Skeletal muscle satellite cell (primary cell): Measurements from ENCODE around the gene MAPK12.
"Not testable (repeated sequence)": the region's sequence is repeated elsewhere in the genome, so short reads cannot be mapped to it uniquely, and the experiment has no call there.

Experiments
- H3K27me3 ChIP-seq: 2 replicates; pipeline ENCODE4 v1.7.0; 2013; ENCODE audit warnings: low read length; ENCODE audit not compliant: control insufficient read depth, insufficient read depth
- H3K36me3 ChIP-seq: 2 replicates; pipeline ENCODE4 v1.7.0; 2013; ENCODE audit warnings: mild to moderate bottlenecking, control low read depth, low read length; ENCODE audit not compliant: insufficient read depth
- H3K4me1 ChIP-seq: 2 replicates; pipeline ENCODE4 v1.7.0; 2013; ENCODE audit warnings: low read length; ENCODE audit not compliant: control insufficient read depth, insufficient read depth
- H3K4me2 ChIP-seq: 2 replicates; pipeline ENCODE4 v1.7.0; 2013; ENCODE audit warnings: mild to moderate bottlenecking, low read length
- H3K4me3 ChIP-seq: 2 replicates; pipeline ENCODE4 v1.7.0; 2013; ENCODE audit warnings: low read length
- H3K9ac ChIP-seq: 2 replicates; pipeline ENCODE4 v1.7.0; 2013; ENCODE audit warnings: mild to moderate bottlenecking, low read depth, low read length, moderate library complexity
- H3K9me3 ChIP-seq: replicated peaks from 2 replicates; pipeline ENCODE4 v1.7.0; 2013; ENCODE audit warnings: mild to moderate bottlenecking, control low read depth, low read length

Gene MAPK12

DNA sequence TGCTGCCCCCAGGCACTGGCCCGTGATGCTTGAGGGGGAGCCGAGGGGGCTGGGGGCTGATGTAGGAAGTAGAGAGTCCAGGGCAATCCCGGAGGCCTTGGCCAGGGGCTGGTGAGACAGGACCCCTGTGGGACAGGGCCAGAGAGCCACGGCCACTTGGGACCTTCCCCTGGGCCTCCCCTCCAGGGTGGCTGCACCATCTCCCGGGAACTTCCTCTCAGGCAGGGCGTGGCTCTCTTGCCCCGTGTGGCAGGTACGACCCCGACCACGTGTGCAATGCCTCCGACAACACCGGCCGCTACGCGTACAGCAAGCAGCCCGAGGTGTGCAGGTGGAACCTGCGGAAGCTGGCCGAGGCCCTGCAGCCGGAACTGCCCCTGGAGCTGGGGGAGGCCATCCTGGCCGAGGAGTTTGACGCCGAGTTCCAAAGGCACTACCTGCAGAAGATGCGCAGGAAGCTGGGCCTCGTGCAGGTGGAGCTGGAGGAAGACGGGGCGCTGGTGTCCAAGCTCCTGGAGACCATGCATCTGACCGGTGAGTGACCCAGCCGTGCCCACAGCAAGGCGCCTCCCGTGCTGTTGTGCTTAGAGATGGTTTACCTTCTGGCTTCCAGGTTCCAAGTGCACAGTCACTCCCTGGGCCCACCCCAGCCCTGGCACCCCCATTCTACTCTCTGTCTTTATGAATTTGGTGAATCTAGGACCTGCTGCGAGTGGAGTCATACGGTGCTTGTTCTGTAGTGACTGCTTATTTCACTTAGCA, 50.9 kb downstream of the MAPK12 start:
- H3K9ac ChIP-seq = no peak overlapping the region
- H3K27me3 ChIP-seq = no peaks in the 10 kb centered on the region
- H3K9me3 ChIP-seq = no peaks in the 10 kb centered on the region
- H3K4me1 ChIP-seq = peaks cover 14% of the 10 kb centered on the region
- no peak overlapping the region for H3K4me2 ChIP-seq
- no peak overlapping the region for H3K4me3 ChIP-seq
- peaks cover 50% of the 10 kb centered on the region for H3K36me3 ChIP-seq

DNA sequence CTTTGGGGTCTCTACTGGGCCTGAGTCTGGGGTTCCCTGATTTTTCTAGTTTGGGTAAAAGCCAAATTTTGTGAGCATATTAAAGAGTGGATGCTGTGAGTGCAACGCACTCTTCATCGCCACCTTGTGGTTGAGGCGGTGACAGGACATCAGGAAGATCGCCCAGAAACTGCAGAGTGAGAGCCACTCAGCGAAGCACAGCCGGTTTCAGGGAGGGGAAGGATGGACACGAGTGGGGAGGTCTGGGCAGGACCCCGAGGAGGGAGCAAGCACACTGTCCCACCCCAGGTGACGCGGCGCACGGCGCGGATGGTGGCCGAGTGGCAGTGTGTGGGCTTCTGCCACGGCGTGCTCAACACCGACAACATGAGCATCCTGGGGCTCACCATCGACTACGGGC, 51.6 kb downstream of the MAPK12 start:
- no peaks in the 10 kb centered on the region for H3K9me3 ChIP-seq
- H3K9ac ChIP-seq = no peak overlapping the region
- H3K4me3 ChIP-seq = no peak overlapping the region
- H3K27me3 ChIP-seq = no peaks in the 10 kb centered on the region
- peaks cover 45% of the 10 kb centered on the region for H3K36me3 ChIP-seq
- H3K4me1 ChIP-seq = peaks cover 14% of the 10 kb centered on the region
- no peak overlapping the region for H3K4me2 ChIP-seq

DNA sequence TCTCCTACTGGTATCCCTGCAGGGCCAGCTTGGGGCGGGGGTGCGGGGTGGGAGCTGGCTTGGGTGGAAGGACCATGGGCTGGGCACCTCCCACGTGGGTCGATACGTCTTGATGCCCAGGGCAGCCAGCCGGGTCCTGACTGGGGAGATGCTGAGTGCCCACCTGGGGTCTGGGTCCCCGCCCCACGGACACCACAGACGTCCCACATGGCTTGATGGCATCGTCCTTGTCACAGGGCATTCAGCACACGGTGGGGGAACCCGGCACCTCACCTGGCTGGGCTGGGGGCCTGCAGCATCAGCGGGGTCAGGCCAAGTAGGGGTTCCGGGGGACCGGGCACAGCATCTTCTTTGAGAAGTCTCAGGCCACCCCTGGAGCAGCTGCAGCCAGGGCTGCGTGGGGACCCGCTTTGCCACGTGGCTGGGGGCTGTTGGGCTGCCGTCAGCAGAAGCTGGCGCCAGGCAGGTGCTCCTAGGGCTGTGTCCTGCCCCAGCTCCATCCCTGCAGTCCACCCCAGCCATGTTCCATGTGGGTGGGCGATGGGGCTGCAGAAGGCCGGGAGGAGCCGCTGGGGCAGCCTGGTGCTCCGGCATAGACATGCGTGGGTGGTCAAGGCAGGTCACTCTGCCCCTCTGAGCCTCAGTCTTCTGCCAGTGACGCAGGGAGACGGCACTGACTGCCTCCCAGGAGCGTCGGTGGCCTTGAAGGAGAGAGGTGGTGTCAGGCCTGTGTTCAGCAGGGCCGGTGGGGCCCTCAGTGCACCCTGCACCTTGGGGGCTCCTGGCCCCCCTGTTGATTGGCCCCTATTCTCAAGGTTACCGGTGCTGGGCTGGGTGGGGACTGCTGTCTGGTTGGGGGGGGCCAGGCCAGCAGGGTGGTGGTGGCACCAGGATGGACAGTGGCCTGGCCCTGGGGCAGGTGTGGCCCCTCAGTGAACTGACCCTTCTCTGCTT, 52.3 kb downstream of the MAPK12 start:
- Histone ChIP-seq H3K36me3 (peaks cover 42% of the 10 kb centered on the region), H3K4me2 (no peak overlapping the region), H3K4me3 (no peak overlapping the region), H3K9me3 (no peaks in the 10 kb centered on the region), H3K9ac (no peak overlapping the region), H3K4me1 (peaks cover 14% of the 10 kb centered on the region), H3K27me3 (no peaks in the 10 kb centered on the region)

DNA sequence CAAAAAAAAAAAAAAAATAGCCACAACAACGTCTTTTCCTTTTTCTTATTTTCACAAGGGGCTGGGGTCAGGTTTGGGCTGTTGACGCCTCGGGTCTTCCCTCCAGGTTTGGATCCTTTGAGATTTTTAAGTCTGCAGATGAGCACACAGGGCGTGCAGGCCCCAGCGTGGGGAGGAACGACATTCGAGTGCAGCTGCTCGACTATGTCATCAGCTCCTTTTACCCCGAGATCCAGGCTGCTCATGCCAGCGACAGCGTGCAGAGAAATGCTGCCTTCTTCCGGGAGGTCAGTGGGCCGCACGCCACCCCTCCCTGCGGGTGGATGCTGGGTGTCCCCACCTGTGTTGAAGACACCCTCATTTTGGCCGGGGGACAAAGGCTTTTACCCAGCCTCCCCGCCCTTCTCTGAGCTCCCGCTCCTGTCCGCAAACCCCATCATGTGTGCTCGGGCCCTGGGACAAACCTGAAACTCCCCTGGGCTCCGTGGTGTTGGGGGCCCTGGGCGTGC, 53.0 kb downstream of the MAPK12 start:
- no peak overlapping the region for H3K9ac ChIP-seq
- H3K36me3 ChIP-seq = peaks cover 47% of the 10 kb centered on the region

DNA sequence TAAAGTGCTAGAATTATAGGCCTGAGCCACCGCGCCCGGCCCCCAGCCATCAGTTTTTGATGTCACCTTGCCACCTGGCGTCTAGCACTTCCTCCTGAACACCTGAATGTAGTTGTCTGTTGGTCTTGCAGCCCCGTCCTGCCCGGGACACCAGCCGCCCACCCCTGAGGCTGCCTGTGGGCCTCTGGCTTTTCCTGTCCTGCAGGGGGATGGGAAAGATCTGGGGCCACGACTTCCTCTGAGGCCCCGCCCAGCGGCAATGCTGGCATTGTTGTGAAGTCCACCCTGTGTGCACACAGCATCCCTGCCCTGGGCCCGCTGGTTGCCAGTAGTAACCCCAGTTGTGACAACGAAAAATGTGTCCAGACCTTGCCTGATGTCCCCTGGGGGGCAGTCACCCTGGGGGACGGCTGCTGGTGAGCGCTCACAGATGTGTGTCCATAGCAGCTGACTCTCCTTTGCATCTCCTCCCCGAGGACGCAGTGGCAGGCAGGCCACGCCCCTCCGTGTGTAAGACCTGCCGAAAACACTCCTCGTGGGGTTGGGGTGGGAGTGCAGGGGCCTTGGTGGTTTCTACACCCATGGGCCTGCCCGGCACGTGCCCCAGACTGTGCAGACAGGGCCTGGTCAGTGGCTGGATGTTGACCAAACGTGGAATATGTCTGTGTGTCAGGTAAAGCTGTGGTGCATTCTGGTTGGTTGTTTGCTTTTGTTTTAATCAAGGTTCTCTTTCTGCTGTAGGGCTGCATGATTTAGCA, 53.9 kb downstream of the MAPK12 start:
- no peaks in the 10 kb centered on the region for H3K27me3 ChIP-seq
- peaks cover 45% of the 10 kb centered on the region for H3K36me3 ChIP-seq
- no peak overlapping the region for H3K4me3 ChIP-seq
- H3K4me2 ChIP-seq = no peak overlapping the region
- H3K9ac ChIP-seq = no peak overlapping the region
- H3K4me1 ChIP-seq = peaks cover 14% of the 10 kb centered on the region
- H3K9me3 ChIP-seq = no peaks in the 10 kb centered on the region

More for the DNA sequence above, 53.0 kb downstream of the MAPK12 start:
- Histone ChIP-seq H3K4me2 (no peak overlapping the region), H3K4me3 (no peak overlapping the region), H3K4me1 (peaks cover 14% of the 10 kb centered on the region), H3K27me3 (no peaks in the 10 kb centered on the region), H3K9me3 (no peaks in the 10 kb centered on the region)

DNA sequence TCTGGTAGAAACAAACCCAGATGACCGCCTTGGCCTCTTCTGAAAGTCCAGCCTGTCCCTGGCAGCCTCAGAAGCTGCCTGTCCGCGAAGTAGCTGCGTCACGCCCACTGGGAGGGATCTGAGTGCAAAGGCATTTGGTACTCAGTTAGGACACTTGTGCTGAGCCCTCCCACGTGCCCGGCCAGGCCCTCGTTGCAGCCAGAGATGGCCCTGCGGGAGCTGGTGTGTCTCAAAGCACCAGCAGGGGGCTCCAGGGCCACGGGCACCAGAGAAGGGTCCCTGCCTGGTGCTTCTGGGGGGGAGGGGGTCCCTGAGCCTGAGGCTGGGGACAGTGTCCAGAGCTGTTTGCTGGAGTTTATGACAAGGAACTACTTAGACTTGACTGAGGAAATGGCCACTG, 54.9 kb downstream of the MAPK12 start:
- peaks cover 42% of the 10 kb centered on the region for H3K36me3 ChIP-seq
- no peak overlapping the region for H3K4me3 ChIP-seq
- no peaks in the 10 kb centered on the region for H3K9me3 ChIP-seq
- no peak overlapping the region for H3K4me2 ChIP-seq
- H3K4me1 ChIP-seq = peaks cover 21% of the 10 kb centered on the region
- no peaks in the 10 kb centered on the region for H3K27me3 ChIP-seq
- no peak overlapping the region for H3K9ac ChIP-seq

DNA sequence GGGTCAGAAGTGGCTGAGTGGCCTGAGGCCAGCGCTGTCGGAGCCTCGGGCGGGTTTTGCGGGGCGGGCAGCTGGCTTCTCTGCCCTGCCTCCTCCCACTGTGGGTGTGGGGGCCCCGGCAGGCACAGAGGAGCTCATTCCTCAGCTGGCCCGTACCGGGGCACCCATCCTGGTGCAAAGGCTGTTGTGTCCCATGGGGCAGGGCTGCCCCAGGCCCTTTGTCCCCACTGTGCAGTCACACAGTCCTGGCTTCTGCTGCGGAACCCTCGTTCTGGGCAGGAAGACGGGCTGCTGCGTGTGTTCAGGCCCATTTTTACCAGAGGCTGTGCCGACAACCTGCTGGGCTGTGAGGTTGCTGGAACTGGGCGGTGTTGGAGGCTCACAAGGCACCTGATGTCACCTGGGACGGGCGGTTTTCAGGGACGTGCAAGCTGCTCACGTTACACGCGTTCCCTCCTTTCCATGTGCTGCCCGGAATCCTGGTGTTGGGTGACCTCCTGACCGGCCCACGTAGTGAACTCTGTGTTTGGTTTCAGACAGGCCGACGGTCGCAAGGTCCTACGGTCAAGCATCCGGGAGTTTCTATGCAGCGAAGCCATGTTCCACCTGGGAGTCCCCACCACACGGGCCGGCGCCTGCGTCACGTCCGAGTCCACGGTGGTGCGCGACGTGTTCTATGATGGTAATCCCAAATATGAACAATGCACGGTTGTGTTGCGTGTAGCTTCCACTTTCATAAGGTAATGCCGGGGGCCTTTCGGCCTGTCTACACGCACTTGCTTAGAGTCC, 55.5 kb downstream of the MAPK12 start:
- Histone ChIP-seq H3K4me2 (no peak overlapping the region), H3K9ac (no peak overlapping the region), H3K4me1 (peaks cover 21% of the 10 kb centered on the region), H3K36me3 (peaks cover 37% of the 10 kb centered on the region), H3K9me3 (no peaks in the 10 kb centered on the region), H3K4me3 (no peak overlapping the region), H3K27me3 (no peaks in the 10 kb centered on the region)

DNA sequence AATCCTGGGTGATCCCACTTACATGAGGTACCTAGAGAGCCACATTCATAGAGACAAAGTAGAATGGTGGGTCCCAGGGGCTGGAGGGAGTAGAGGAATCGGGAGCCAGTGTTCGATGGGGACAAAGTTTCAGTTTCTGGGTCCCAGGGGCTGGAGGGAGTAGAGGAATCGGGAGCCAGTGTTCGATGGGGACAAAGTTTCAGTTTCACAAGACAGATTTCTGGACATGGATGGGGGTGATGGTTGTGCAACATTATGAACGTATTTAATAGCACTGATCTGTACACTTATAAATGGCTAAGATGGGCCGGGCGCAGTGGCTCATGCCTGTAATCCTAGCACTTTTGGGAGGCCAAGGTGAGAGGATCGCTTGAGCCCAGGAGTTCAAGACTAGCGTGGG, 56.5 kb downstream of the MAPK12 start:
- H3K9me3 ChIP-seq, H3K9ac ChIP-seq, H3K4me3 ChIP-seq, H3K4me2 ChIP-seq, H3K27me3 ChIP-seq: not testable (repeated sequence)
- H3K4me1 ChIP-seq = peaks cover 22% of the 10 kb centered on the region
- peaks cover 27% of the 10 kb centered on the region for H3K36me3 ChIP-seq

DNA sequence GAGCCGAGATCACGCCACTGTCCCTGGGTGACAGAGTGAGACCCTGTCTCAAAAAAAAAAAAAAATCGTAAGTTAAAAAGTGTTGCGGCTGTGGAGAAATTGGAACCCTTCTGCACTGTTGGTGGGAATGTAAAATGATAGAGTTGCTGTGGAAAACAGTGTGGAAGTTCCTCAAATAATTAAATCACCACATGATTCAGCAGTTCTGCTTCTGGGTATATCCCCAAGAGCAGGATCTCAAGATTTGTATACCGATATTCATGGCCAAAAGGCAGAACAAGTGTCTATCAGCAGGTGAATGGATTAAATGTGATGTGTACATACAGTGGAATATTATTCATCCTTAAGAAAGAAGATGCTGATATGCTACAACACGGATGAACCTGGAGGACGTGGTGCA, 56.9 kb downstream of the MAPK12 start:
- Histone ChIP-seq H3K4me1 (peaks cover 26% of the 10 kb centered on the region), H3K27me3 (no peaks in the 10 kb centered on the region), H3K9me3 (no peaks in the 10 kb centered on the region), H3K4me2 (no peak overlapping the region), H3K9ac (no peak overlapping the region), H3K4me3 (no peak overlapping the region), H3K36me3 (peaks cover 26% of the 10 kb centered on the region)

DNA sequence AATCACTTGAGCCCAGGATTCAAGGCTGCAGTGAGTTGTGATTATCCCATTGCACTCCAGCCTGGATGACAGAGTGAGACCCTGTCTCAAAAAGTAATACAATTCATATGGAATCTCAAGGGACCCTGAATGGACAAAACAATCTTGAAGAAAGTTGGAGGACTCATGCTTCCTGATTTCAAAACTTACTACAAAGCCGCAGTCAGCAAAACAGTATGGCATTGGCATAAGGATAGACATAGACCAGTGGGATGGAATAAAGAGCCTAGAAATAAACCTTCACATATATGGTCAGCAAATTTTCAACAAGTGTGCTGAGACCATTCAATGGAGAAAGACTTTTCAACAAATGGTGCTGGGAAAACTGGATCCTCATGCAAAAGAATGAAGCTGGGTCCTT, 58.2 kb downstream of the MAPK12 start:
- peaks cover 26% of the 10 kb centered on the region for H3K36me3 ChIP-seq
- H3K27me3 ChIP-seq = no peaks in the 10 kb centered on the region
- H3K9ac ChIP-seq = no peak overlapping the region
- H3K4me3 ChIP-seq = no peak overlapping the region
- peaks cover 26% of the 10 kb centered on the region for H3K4me1 ChIP-seq
- H3K4me2 ChIP-seq = no peak overlapping the region
- no peaks in the 10 kb centered on the region for H3K9me3 ChIP-seq
